GM19099 (cell line): ENCODE data around the gene IMPACT.

Source experiments
- POLR2A ChIP-seq: IDR thresholded peaks from 3 replicates; pipeline ENCODE4 v1.6.1; 2011; ENCODE audit warnings: low read depth; ENCODE audit not compliant: insufficient read length; ENCODE audit errors: extremely low read depth

The IMPACT gene

DNA sequence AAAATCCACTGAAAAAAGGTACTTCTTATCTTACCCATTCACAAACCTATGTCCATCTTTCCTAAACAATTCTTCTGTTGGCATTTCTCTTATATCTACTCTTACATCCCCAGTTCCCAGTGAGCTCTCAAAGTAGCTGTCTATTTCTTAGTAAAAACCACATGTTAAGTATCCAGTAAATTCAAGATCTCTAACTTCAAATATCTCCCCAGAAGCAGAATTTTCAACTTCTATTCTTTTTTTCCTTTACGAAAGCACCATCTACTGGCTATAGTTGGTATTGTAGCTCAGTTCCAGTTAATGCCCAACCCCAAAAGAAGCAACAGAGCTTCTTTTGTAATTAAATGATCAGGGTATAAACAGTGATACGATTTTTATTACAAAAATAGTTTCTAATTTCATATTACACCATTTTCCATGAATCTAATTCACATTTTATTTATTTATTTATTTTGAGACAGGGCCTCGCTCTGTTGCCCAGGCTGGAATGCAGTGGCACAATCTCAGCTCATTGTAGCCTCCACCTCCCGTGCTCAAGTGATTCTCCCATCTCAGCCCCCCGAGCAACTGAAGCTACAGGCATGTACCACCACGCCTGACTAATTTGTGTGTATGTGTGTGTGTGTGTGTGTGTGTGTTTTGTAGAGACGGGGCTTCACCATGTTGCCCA lies 62.5 kb downstream of the IMPACT start:
- no peak for TF ChIP-seq POLR2A

DNA sequence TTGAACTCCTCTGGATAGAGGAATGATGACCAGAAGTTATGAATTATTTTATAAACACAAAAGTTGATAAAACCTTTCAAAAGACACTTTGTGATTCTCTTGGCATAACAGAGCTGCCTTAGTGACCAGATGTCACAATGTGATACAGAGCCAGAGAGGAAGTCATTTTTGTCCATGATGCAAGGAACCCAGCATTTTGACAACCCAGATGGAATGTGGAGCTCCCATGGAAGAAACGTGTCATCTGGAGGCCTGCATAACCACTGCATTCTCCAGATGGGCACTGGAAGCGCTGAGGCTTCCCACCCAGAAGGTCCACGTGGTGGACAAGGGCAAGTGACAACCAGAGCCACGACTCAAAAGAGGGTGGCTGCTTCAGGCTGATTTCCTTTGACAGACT lies 64.1 kb downstream of the IMPACT start:
- no peak for TF ChIP-seq POLR2A

DNA sequence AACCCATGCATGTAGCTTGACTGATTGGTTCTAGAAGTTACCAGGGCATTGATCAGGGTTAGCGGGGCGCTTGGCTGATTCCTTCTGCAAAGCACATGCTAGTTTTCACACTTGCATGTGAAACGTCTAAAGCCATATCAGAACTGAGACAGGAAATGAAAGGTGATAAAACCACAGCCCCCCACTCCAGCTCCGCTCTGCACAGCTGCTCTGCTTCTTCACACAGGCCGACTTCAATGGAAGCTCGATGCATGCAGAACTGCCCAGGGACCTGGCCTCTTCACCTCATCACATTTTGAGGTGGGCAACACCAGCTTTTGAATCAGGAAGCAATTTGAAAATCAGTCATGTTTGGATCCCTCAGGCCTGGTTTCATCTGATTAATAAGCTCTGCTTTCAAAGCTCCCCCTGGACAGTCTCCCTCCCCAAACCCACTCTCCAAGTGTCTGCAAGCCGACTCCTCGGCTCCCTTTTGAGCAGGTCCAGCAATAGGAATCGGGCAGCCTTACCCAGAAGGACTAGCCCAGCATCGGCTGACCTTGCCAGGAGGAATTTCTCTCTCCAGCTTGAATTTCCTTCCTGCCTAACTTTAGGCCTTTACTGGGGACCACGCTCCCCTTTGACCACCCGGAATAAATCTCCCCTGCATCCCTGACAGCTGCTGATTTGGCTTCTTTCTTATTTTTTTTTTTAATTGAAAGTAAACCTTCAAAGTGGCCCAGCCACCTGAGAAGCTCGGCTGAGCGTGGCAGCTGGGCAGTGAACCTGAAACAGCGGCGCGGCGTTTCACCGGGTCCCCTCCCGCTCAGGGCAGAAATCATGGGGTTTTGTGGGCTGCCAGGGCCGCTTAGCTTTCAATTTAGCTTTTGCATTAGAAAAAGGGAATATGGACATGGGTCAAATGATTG lies 65.7 kb downstream of the IMPACT start:
- no peak for TF ChIP-seq POLR2A

DNA sequence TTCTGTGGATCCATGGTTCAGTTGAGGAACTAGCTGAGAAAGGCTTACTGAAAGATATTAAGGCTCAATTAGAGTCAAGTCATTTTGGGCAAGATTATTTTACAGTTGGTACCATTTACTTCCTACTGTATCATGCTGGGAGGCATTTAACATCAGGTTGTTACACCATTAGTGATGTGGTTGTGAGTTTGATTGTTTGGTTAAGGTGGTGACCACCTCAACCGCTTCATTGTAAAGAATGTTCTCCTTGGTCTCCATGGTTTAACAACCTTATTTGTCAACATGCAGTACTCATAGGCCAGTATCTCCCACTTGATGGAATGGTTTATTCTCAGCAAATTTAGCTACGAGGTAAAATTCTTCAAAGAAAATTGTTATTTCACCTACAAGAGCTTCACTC lies 68.1 kb downstream of the IMPACT start:
- TF ChIP-seq POLR2A, result no peak

DNA sequence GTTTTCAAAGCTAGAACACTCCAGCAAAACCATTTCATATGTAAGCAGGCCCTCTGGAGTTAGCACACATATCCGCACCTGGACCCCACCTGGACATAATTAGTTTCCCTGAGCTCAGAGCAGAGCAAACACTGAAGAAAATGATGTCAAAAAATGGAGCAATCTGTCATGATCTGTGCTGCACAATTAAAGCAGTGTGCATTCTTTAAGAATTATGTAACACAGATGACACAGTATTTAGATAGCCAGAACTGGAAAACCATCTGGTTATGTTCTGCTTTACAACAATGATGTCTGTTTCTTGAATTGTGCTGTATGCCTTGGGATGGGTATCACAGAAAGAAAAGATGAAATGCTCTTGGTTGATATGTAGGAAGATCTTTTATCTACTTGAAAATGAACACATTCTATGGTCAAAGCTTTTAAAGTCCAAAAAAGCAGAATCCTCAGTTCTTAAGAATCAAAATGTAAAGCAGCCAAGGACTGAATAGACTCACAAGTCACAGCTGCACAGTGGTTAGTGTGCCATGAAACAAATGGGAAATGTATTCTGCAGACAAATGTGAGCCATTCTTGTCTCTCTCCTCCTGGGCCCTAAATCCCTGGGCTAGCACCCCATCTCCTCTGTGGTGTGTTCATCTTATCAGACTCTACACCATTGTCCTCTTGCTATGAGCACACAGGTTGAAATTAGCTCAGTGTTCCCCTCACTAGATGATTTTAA lies 70.7 kb downstream of the IMPACT start:
- no peak for TF ChIP-seq POLR2A

DNA sequence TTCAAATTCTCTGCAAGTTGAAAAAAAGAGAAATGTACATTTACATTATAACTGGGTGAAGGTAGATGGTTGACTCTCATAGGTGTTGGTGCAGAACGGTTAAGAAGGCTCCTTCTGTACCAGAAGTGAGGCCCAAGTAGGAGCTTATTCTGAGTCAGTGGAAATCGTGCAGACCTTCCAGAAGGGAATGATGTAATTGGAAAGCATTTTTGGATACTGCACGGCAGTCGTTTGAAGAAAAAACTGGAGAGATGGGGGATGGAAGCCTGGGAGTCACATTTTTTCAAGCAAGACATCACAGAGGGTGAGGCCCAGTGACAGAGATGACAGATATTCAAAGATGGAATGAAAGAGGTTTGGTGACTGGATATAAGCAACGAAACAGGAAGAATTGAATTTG lies 73.3 kb downstream of the IMPACT start:
- TF ChIP-seq POLR2A, result no peak

DNA sequence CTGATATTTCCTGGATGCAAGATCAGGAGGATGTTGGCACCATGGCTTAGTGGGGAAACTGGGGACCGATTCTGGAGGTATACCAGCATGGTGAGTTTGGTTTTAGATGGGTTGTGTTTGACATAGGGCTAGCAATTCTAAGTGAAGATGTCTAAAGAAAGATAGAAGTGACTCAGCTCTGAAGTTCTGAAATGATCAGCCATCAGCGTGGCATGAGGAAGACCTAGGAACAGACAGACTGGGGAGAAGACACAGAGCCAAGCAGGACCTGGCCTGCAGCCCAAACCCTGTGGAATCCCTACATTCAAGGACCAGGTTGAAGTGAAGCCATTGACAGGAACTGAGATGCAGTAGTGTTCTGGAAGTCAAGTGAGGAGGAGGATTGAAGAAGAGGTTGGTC lies 73.7 kb downstream of the IMPACT start:
- no peak for TF ChIP-seq POLR2A

DNA sequence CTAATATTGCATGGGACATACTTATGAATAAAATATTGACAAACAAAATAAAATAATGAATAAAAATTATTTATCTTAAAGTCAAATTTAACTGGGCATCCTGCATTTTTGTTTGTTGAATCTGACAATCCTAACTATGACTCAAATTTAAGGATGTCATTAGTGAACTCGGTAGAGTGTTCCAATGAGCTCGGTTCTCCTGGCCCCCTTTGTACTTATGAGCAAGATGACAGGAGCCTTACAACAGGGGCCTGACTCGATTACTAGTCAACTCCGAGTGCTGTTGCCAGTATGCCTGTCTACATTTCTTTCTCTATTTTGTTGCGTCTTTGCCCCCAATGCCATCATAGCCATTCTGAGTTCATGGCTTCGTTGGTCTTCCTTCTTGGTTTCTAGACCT lies 74.3 kb downstream of the IMPACT start:
- TF ChIP-seq POLR2A, result no peak

DNA sequence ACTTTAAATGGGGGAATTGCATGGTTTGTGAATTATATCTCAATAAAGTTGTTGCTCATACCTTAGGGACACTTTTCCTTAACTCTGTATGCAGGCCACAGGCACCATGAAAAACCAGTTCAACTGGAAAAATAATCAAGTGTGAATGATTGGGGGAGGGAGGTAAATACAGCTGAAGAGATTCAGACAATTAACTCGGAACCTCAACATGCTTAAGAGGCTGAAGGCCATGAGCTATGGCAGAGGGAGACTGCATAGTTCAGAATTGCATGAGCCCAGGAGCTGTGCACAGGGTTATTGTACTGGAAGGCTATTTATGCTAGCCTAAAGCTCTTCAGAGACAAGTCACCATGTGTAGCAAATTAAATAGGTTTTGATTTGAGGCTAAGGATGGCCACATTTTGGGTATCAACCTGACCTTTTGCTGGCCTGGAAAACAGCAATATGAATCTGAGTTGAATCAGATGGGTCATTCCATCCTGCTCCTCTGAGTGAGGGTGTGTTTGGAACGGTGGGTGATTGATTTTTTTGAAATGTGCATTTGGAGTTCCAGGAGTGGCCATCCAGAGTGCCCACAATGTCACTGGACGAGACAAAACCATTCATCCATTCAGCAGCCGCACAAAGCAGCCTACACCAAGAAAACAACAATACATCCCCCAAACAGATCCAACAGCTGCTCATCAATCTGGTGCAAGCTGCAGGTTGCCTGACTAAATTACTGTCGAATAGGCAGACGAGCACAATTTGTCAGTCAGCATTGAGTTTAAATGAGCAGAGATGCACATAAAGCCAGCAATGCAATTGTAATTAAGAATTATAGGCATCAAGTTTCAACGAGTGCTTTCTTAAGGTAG lies 76.4 kb downstream of the IMPACT start:
- no peak for TF ChIP-seq POLR2A
